Measurements from ENCODE around the gene GSTM5. TPM values are rescaled to one million over a fixed set of nuclear protein-coding genes. Genes with fewer than 3 reads are reported as not detected.
"Not testable (repeated sequence)": the region's sequence is repeated elsewhere in the genome, so short reads cannot be mapped to it uniquely, and the experiment has no call there.

The GSTM5 gene
- total RNA-seq, 4 donors from 2014 or later, result 0.51 to 24.8 (median 22.3) TPM

DNA sequence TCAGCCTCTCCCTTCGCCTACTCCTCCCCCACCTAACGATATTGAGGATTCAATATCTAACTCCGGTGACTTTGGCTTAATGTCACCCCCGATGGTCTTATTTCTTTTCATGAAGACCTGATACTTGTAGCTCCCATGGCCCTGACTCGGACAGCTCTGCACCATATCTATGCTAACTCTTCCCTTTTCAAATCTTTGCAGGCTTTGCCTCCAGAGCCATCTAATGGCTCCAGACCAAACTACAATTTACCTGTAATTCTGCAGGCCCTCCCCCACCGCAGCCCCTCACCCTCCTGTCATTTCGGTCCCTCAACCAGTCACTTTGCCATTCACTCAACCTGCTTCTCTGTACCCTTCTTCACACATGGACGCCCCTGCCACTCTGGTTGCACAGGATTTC is 7.9 kb upstream of the GSTM5 start:
- Histone ChIP-seq H3K27me3 (no peaks in the 10 kb centered on the region), H3K27ac (no peak overlapping the region), H3K36me3 (no peaks in the 10 kb centered on the region), H3K9me3 (no peaks in the 10 kb centered on the region), H3K4me1 (no peaks in the 10 kb centered on the region), H3K4me3 (no peak overlapping the region)
- intact Hi-C loops (cut with DNase I; ENCODE audit: low total_unique reads), result no loop called here
- no peak for DNase-seq
- TF ChIP-seq CTCF (IDR thresholded peaks at IDR 0.05) (no peak), POLR2A (IDR thresholded peaks at IDR 0.05) (no peak)

- Histone ChIP-seq H3K9me3 (no peaks in the 10 kb centered on the region), H3K27ac (no peak overlapping the region), H3K4me3 (no peak overlapping the region), H3K27me3 (no peaks in the 10 kb centered on the region), H3K36me3 (no peaks in the 10 kb centered on the region), H3K4me1 (no peaks in the 10 kb centered on the region)
- TF ChIP-seq CTCF (IDR thresholded peaks at IDR 0.05), result no peak
- no peak for TF ChIP-seq POLR2A (IDR thresholded peaks at IDR 0.05)
- intact Hi-C loops (cut with DNase I; ENCODE audit: low total_unique reads), result no loop called here
- no peak for DNase-seq
Observed at GRCh38 chr1:109705411-109705810, 6.6 kb upstream of the GSTM5 start.

- H3K4me3 ChIP-seq; H3K27me3 ChIP-seq; H3K27ac ChIP-seq; H3K9me3 ChIP-seq; intact Hi-C loops (cut with DNase I; ENCODE audit: low total_unique reads); H3K36me3 ChIP-seq; H3K4me1 ChIP-seq; DNase-seq: not testable (repeated sequence)
Observed at GRCh38 chr1:109708949-109709348, 3.1 kb upstream of the GSTM5 start.

DNA sequence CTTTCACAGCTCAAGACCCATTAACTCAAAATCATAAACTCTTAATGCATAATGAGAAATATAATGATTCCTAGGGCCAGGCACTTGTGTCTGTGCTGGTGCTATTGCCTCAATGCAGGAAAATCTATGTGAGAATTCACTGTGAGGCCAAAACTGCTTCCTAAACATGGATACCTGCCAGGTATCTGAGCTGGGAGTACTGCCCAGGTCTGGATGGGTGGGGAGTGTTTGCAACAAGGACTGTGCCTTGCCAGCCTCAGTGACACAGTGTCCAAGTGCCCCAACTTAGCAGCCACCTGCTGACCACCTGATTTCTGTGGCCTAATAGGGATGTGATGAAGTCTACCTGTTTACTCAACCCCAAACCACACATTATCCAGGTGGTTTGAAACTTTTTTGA is 2.2 kb upstream of the GSTM5 start:
- intact Hi-C loops (cut with DNase I; ENCODE audit: low total_unique reads); H3K36me3 ChIP-seq; DNase-seq; H3K4me3 ChIP-seq; H3K9me3 ChIP-seq; H3K27ac ChIP-seq; H3K4me1 ChIP-seq; H3K27me3 ChIP-seq: not testable (repeated sequence)

GRCh38 chr1:109712321-109712864 is 342 bp downstream of the GSTM5 start:
- Histone ChIP-seq H3K27ac (peak overlapping the region; percentile 27 to 78), H3K9me3 (no peaks in the 10 kb centered on the region), H3K4me3 (peak overlapping the region; percentile 28 to 46), H3K36me3 (no peaks in the 10 kb centered on the region), H3K4me1 (peaks cover 0 to 3% of the 10 kb centered on the region in 2 donors), H3K27me3 (no peaks in the 10 kb centered on the region)
- intact Hi-C loops (cut with DNase I; ENCODE audit: low total_unique reads), result no loop called here
- no peak for TF ChIP-seq POLR2A (IDR thresholded peaks at IDR 0.05)
- no peak for TF ChIP-seq CTCF (IDR thresholded peaks at IDR 0.05)
- DNase-seq, result no peak

DNA sequence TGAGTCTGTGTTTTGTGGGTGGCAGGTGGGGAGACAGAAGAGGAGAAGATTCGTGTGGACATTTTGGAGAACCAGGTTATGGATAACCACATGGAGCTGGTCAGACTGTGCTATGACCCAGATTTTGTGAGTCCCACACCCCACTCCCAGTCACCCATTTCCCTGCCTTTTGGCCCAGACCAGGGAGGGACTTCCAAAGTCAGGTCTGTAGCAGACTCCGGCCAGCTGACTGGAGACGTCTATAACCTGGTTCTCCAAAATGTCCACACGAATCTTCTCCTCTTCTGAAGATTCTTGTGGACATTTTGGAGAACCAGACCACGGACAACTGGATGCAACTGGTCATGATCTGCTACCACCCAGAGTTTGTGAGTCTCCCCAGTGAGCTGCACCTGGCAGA is 1.6 kb downstream of the GSTM5 start:
- no peak overlapping the region for H3K27ac ChIP-seq
- peaks cover 0 to 3% of the 10 kb centered on the region in 2 donors for H3K4me1 ChIP-seq
- intact Hi-C loops (cut with DNase I; ENCODE audit: low total_unique reads), result no loop called here
- no peak for DNase-seq
- TF ChIP-seq CTCF (IDR thresholded peaks at IDR 0.05), result no peak
- no peak for TF ChIP-seq POLR2A (IDR thresholded peaks at IDR 0.05)
- H3K9me3 ChIP-seq, result no peaks in the 10 kb centered on the region
- H3K4me3 ChIP-seq, result no peak overlapping the region
- H3K27me3 ChIP-seq, result no peaks in the 10 kb centered on the region
- no peaks in the 10 kb centered on the region for H3K36me3 ChIP-seq
